Astrocyte of the cerebellum (primary cell): Measurements from ENCODE around the gene TUBA1C.

ENCODE experiments used
- DNase-seq: peaks from one replicate; pipeline ENCODE4 v3.0.0-alpha.2; 2011; ENCODE audit warnings: low read depth
- H3K4me3 ChIP-seq: 2 replicates; pipeline ENCODE4 v1.5.1; 2011; ENCODE audit warnings: mild to moderate bottlenecking, low read depth, low read length, moderate library complexity
- in situ Hi-C: cut with HindIII; loops from 2 replicates; pipeline ENCODE4 v1.10.0; 2017; ENCODE audit warnings: low sequenced_read_pairs
- TF ChIP-seq, protein P1 (sequence below): IDR thresholded peaks from 2 replicates; pipeline ENCODE4 v1.5.1; 2012; ENCODE audit warnings: low read length, low read depth, moderate library complexity, mild to moderate bottlenecking; ENCODE audit errors: missing control alignments

TUBA1C gene

GRCh38 chr12:49294086-49294803 lies 29.4 kb downstream of the TUBA1C start:
- no peak overlapping the region for H3K4me3 ChIP-seq
- no peak for DNase-seq
- TF ChIP-seq, protein P1, sequence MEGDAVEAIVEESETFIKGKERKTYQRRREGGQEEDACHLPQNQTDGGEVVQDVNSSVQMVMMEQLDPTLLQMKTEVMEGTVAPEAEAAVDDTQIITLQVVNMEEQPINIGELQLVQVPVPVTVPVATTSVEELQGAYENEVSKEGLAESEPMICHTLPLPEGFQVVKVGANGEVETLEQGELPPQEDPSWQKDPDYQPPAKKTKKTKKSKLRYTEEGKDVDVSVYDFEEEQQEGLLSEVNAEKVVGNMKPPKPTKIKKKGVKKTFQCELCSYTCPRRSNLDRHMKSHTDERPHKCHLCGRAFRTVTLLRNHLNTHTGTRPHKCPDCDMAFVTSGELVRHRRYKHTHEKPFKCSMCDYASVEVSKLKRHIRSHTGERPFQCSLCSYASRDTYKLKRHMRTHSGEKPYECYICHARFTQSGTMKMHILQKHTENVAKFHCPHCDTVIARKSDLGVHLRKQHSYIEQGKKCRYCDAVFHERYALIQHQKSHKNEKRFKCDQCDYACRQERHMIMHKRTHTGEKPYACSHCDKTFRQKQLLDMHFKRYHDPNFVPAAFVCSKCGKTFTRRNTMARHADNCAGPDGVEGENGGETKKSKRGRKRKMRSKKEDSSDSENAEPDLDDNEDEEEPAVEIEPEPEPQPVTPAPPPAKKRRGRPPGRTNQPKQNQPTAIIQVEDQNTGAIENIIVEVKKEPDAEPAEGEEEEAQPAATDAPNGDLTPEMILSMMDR: no peak
- in situ Hi-C loops: no loop called here

GRCh38 chr12:49294804-49295081 lies 29.9 kb downstream of the TUBA1C start:
- no peak overlapping the region for H3K4me3 ChIP-seq
- TF ChIP-seq, protein P1: no peak
- in situ Hi-C loops: no loop called here
- no peak for DNase-seq

- H3K4me3 ChIP-seq: no peak within 1 kb of the TSS
- in situ Hi-C loops: no loop called here
- DNase-seq: no peak
- TF ChIP-seq, protein P1: no peak
Observed at GRCh38 chr12:49295082-49295936, 30.4 kb downstream of the TUBA1C start, which contains the start of gene PRPH. Gene PRPH, plus strand, starts transcription at chr12:49295147. Its CDS starts 54 bp downstream, at chr12:49295201.

GRCh38 chr12:49296034-49296835 lies 31.4 kb downstream of the TUBA1C start:
- no peak overlapping the region for H3K4me3 ChIP-seq
- in situ Hi-C loops: no loop called here
- DNase-seq: no peak
- TF ChIP-seq, protein P1: peak; percentile 69

DNA sequence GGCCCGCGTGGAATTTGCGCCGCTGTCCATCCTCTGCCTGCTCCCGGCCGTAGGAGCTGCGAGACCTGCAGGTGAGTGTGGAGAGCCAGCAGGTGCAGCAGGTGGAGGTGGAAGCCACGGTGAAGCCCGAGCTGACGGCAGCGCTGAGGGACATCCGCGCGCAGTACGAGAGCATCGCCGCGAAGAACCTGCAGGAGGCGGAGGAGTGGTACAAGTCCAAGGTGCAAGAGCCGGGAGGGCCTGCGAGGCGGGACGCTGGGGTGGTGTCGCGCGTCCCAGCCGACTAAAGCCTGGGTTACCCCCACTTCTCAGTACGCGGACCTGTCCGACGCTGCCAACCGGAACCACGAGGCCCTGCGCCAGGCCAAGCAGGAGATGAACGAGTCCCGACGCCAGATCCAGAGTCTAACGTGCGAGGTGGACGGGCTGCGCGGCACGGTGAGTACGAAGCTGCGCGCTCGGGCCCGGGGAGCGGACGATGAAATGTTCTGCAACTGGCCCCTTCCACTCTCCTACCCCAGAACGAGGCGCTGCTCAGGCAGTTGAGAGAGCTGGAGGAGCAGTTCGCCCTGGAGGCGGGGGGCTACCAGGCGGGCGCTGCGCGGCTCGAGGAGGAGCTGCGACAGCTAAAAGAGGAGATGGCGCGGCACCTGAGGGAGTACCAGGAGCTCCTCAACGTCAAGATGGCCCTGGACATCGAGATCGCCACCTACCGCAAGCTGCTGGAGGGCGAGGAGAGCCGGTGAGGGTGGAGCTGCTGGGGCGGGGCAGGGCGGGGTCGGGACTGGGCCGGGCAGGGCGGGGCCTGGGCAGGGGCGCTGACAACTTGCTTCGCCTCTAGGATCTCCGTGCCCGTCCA lies 32.2 kb downstream of the TUBA1C start:
- TF ChIP-seq, protein P1: peak; percentile 12
- H3K4me3 ChIP-seq: no peak overlapping the region
- no peak for DNase-seq
- in situ Hi-C loops: no loop called here

DNA sequence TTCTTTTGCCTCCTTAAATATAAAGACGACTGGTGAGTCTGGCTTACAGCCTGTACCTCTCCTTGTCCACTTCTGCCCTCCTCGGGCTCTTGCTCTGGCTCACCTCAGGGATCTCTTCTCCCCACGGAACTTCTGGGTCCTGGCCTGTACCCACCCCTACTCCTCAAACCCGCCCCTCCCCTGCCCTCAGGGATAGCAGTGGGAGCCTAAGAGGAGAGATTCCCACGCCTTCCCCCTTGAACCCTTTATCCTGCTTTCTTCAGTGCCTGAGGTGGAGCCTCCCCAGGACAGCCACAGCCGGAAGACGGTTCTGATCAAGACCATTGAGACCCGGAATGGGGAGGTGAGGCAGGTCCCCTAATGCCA lies 32.8 kb downstream of the TUBA1C start:
- DNase-seq: no peak
- no peak overlapping the region for H3K4me3 ChIP-seq
- TF ChIP-seq, protein P1: no peak
- in situ Hi-C loops: no loop called here
